Osteoblast (primary cell): ENCODE results near the gene CD163L1. TPM values are rescaled to one million over a fixed set of nuclear protein-coding genes. Genes with fewer than 3 reads are reported as not detected.

Source experiments
- DNase-seq: peaks from one replicate; pipeline ENCODE4 v3.0.0; 2011; ENCODE audit warnings: low spot score, mixed read lengths; ENCODE audit not compliant: insufficient read length; ENCODE audit errors: missing footprints
- H2AFZ ChIP-seq: 2 replicates; pipeline ENCODE4 v1.6.0; 2011; ENCODE audit warnings: mild to moderate bottlenecking, low read length
- H3K27ac ChIP-seq: 2 replicates; pipeline ENCODE4 v1.5.1; 2011; ENCODE audit warnings: mild to moderate bottlenecking, low read depth, low read length, moderate library complexity
- H3K27me3 ChIP-seq: 2 replicates; pipeline ENCODE4 v1.6.0; 2012; ENCODE audit warnings: mild to moderate bottlenecking, control low read depth, inconsistent platforms, low read length, moderate library complexity; ENCODE audit not compliant: insufficient read depth
- H3K36me3 ChIP-seq: 2 replicates; pipeline ENCODE4 v1.5.1; 2011; ENCODE audit warnings: mild to moderate bottlenecking, low read length, control low read depth, moderate library complexity; ENCODE audit not compliant: insufficient read depth
- H3K4me1 ChIP-seq: 2 replicates; pipeline ENCODE4 v1.5.1; 2011; ENCODE audit warnings: mild to moderate bottlenecking, low read length, control low read depth, moderate library complexity; ENCODE audit not compliant: insufficient read depth
- H3K4me2 ChIP-seq: 2 replicates; pipeline ENCODE4 v1.6.0; 2011; ENCODE audit warnings: mild to moderate bottlenecking, low read length; ENCODE audit not compliant: insufficient read depth
- H3K4me3 ChIP-seq: fragments of 200-600 bp; sonication (generic); 3 replicates; pipeline ENCODE4 v1.5.1; 2012; ENCODE audit warnings: mild to moderate bottlenecking, low read length, inconsistent platforms; ENCODE audit not compliant: insufficient read depth
- H3K79me2 ChIP-seq: 2 replicates; pipeline ENCODE4 v1.6.0; 2012; ENCODE audit warnings: mild to moderate bottlenecking, low read length, control low read depth, inconsistent platforms; ENCODE audit not compliant: insufficient read depth
- H3K9me3 ChIP-seq: 2 replicates; pipeline ENCODE4 v1.5.1; 2011; ENCODE audit warnings: low read depth, low read length, control low read depth
- H4K20me1 ChIP-seq: 2 replicates; pipeline ENCODE4 v1.6.0; 2012; ENCODE audit warnings: mild to moderate bottlenecking, low read length, control low read depth; ENCODE audit not compliant: insufficient read depth
- CTCF ChIP-seq: IDR thresholded peaks from 2 replicates; pipeline ENCODE4 v1.5.1; 2011; ENCODE audit warnings: mild to moderate bottlenecking, low read depth, low read length, moderate library complexity; ENCODE audit errors: extremely low read depth
- total RNA-seq: library from RNA; depleted of rRNA; stranded (reverse); fragments of >200 nt; gene quantifications from 2 replicates; pipeline ENCODE4 v1.2.3, GENCODE V29; 2012

CD163L1 gene
- total RNA-seq, 1 donor: under 0.01 TPM

- Histone ChIP-seq H3K27me3 (no peaks in the 10 kb centered on the region), H4K20me1 (no peaks in the 10 kb centered on the region), H2AFZ (no peak overlapping the region), H3K4me2 (no peak overlapping the region), H3K9me3 (no peaks in the 10 kb centered on the region), H3K27ac (no peak overlapping the region), H3K79me2 (no peaks in the 10 kb centered on the region), H3K36me3 (no peaks in the 10 kb centered on the region), H3K4me1 (no peaks in the 10 kb centered on the region), H3K4me3 (no peak overlapping the region)
- no peak for TF ChIP-seq CTCF
- DNase-seq: no peak
These were observed 48.0 kb downstream of the CD163L1 start for GRCh38 chr12:7395950-7396349.

- Histone ChIP-seq H3K27ac (no peak overlapping the region), H3K79me2 (no peaks in the 10 kb centered on the region), H3K4me3 (no peak overlapping the region), H3K36me3 (no peaks in the 10 kb centered on the region), H3K4me1 (no peaks in the 10 kb centered on the region), H3K9me3 (no peaks in the 10 kb centered on the region), H2AFZ (no peak overlapping the region), H3K27me3 (no peaks in the 10 kb centered on the region), H3K4me2 (no peak overlapping the region), H4K20me1 (no peaks in the 10 kb centered on the region)
- DNase-seq: no peak
- TF ChIP-seq CTCF: no peak
These were observed 56.7 kb downstream of the CD163L1 start for GRCh38 chr12:7387289-7387688.

- Histone ChIP-seq H3K79me2 (no peaks in the 10 kb centered on the region), H3K27me3 (no peaks in the 10 kb centered on the region), H3K4me1 (no peaks in the 10 kb centered on the region), H3K4me3 (no peak overlapping the region), H3K9me3 (no peaks in the 10 kb centered on the region), H3K4me2 (no peak overlapping the region), H2AFZ (no peak overlapping the region), H3K36me3 (no peaks in the 10 kb centered on the region), H3K27ac (no peak overlapping the region), H4K20me1 (no peaks in the 10 kb centered on the region)
- no peak for DNase-seq
- TF ChIP-seq CTCF: no peak
These were observed 60.8 kb downstream of the CD163L1 start for GRCh38 chr12:7383157-7383556.

- Histone ChIP-seq H3K4me1 (no peaks in the 10 kb centered on the region), H4K20me1 (no peaks in the 10 kb centered on the region), H3K27me3 (no peaks in the 10 kb centered on the region), H3K36me3 (no peaks in the 10 kb centered on the region), H3K4me2 (no peak overlapping the region), H3K4me3 (no peak overlapping the region), H3K9me3 (no peaks in the 10 kb centered on the region), H2AFZ (no peak overlapping the region), H3K79me2 (no peaks in the 10 kb centered on the region), H3K27ac (no peak overlapping the region)
- TF ChIP-seq CTCF: no peak
- peak; percentile 11 for DNase-seq
These were observed 67.8 kb downstream of the CD163L1 start for GRCh38 chr12:7376196-7376595.
